ENCODE results near the gene PIGO.

DNA sequence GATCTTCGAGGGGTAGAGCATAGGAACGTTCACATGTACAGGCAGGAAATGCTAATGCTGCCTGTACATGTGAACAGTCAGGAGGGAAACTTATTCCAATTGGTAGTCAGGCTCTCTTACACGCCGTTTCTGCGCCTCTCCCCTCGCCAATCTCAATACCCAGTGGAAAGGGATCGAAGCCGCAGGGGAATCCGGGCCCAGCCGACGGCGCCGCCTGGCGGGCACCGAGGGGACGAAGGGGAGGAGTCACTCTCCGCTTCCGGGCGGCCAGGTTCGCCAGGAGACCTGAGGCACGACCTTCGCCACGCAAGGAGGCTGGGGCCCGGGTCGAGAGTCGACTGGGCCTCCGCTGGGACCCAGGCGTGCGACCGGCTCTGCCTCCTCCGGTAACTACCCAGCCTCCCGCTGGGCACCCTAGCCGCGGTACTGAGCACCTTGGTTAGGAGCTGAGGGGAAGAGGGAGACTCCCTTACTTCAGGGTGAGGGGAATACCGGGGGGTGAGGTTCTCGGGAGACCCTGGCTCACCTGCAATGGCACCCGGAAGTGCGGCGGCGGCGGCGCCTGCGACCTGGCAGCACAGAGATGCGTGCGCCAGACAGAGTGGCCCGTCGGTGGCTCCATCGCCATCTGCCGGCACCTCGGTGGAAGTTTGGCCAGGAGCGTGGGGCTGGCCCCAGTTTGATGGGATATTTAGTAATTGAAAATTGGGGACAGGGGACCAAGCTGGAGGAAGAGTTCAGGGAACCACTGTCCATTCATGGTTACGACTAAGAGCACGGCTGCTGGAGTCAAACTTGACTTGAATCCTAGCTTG, at the start of gene PIGO:
- TF ChIP-seq ZNF565 (CRISPR knock-in tag; conservative IDR thresholded peaks at IDR 0.05; ENCODE audit: low read depth) (no peak), CSDC2 (CRISPR knock-in tag; IDR thresholded peaks at IDR 0.05) (no peak), RARB (CRISPR knock-in tag; IDR thresholded peaks at IDR 0.05) (no peak), PATZ1 (CRISPR knock-in tag; IDR thresholded peaks at IDR 0.05; ENCODE audit: borderline replicate concordance) (0 out of 2 replicates have a peak, but pooled peaks have one; percentile 31)
- TF ChIP-seq, protein P1, sequence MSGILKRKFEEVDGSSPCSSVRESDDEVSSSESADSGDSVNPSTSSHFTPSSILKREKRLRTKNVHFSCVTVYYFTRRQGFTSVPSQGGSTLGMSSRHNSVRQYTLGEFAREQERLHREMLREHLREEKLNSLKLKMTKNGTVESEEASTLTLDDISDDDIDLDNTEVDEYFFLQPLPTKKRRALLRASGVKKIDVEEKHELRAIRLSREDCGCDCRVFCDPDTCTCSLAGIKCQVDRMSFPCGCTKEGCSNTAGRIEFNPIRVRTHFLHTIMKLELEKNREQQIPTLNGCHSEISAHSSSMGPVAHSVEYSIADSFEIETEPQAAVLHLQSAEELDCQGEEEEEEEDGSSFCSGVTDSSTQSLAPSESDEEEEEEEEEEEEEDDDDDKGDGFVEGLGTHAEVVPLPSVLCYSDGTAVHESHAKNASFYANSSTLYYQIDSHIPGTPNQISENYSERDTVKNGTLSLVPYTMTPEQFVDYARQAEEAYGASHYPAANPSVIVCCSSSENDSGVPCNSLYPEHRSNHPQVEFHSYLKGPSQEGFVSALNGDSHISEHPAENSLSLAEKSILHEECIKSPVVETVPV (CRISPR knock-in tag; IDR thresholded peaks at IDR 0.05) = no peak
